HG03025 (cell line): ENCODE data around the gene SUGT1.

Experiments
- ATAC-seq: cut with Tn5 transposase; IDR thresholded peaks from one replicate; pipeline ENCODE4 v1.9.1; 2021; ENCODE audit warnings: mild to moderate bottlenecking, moderate library complexity; ENCODE audit not compliant: unreplicated experiment, low FRiP score

Gene SUGT1

DNA sequence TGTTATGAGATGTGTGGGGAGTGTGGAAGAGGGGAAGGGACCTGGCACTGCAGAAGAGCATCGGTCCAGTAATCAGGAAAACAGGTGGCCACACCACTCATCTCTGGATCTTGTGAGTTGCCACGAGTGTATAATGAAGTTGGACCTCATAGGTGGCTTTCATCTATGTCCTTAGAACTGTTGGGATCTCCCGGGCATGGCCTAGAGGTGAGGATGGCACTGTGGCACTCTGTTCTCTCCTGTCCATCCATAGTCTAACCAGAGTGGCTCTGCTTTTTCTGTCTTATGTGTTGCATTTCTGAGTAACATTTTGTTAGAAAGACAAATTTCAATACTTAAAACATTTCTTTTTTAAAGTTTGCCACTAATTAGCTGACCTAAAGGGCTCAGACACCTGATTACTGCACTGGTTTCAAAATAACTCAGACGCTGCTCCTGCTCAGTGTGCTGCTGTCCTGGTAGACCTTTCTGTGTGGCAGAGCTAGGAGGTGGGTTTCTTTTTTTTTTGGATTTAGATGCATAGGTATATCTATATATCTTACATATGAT is 81.5 kb downstream of the SUGT1 start:
- ATAC-seq, result no peak

DNA sequence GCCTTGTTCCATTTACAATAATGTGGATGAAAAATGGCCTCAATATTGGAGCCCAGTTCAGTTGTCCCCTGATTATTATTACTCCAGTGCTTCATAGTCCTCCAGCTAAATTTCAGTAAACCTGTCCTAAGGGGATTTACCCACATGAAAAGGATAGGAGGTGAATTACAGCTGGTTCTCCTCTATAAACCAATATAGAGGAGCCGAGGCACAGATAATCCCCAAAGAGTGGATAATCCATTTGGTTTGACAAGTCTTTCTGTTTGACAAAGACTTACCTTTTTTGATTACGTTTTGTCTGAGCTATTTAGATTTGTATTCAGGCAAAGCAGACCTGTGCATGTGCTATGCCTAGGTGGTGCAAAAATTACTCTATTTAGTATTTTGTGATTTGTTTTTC is 84.3 kb downstream of the SUGT1 start:
- no peak for ATAC-seq

GRCh38 chr13:52737451-52737850 is 84.8 kb downstream of the SUGT1 start:
- no peak for ATAC-seq

GRCh38 chr13:52737965-52738364 is 85.3 kb downstream of the SUGT1 start:
- ATAC-seq, result no peak

- no peak for ATAC-seq
Measured at GRCh38 chr13:52738719-52739467, 86.3 kb downstream of the SUGT1 start.

GRCh38 chr13:52739468-52740071 is 86.9 kb downstream of the SUGT1 start, which contains the start of gene CNMD:
Gene CNMD, minus strand, starts transcription at chr13:52739820. Its CDS starts 119 bp downstream, at chr13:52739701.
- no peak for ATAC-seq

DNA sequence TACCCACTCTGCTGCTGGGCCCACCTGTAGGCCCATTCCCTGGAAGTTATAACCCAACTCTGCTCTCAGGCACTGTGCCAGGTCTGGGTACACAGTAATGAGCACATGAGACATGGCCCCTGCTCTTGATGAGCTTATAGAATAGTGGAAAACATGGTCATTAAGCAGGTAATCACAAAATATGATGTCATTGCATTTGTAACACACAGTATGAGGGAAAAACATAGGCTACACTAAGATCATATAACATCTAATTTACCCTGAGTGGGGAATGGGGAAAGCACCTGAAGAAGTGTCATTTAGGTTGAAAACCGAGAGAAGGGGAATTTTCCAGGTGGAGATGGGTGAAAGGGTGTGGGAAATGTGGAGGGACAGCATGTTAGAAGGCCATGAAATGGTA is 90.9 kb downstream of the SUGT1 start:
- no peak for ATAC-seq

DNA sequence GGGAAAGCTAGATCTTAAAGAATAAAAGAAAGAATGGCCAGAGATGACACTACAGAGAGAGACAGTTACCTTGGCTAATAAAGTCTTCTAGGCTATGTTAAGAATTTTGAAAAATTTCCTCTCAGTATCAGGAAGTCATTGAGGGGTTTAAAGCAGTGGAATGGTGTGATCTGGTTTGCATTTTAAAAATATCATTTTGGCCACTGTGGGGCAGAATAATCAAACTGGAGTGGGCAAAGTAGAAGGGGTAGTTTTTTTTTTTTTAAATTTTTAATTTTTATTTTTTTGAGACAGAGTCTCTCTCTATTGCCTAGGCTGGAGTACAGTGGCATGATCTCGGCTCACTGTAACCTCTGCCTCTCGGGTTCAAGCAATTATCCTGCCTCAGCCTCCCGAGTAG is 91.4 kb downstream of the SUGT1 start:
- no peak for ATAC-seq

DNA sequence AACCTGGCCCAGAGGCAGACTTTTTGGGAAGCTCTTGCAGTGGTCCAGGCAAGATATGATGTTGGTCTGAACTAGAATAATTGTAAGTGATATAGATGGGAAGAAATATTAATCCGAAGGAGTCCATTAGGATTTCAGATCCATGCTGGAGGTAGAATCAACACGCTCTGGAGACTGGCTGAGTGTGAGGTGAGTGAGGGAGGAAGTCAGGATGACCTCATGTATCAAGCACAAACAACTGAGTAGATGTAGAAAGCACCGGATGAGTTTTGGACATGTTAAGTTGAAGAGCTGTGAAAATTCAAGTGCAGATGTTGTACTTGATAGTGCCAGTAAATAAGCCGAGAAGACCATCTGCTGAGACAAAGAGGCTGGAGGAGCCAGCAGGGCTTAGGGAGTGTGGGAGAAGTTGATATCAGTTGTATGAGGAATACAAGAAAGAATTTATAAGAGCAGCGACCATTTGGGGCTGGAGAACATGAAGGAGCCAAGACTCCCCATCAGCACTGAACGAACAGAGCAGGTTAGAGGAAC is 92.3 kb downstream of the SUGT1 start:
- no peak for ATAC-seq

GRCh38 chr13:52746141-52746540 is 93.5 kb downstream of the SUGT1 start:
- ATAC-seq, result no peak

GRCh38 chr13:52749419-52749818 is 96.8 kb downstream of the SUGT1 start:
- no peak for ATAC-seq
